Measurements from ENCODE around the gene SLC26A6.

SLC26A6 gene

DNA sequence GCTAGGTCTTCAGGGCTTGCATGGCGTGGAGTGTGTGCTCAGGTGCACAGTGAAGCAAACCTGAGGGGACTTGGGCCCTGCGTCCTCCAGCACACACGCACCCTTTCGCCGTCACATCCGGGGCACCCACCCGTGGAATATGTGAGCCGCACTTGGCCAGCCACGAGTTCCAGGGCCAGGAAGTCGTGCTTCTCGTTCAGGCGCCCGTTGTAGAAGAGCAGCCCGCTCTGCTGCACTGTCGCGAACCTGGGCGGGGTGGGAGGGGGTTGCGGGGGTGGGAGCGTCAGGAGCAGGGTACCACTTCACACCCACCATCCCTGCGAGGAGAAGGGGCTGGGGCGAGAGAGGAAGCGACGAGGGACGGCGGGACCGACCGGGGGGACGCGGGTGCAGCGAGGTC, 20.3 kb upstream of the SLC26A6 start:
- Histone ChIP-seq H3K9ac (no peak overlapping the region), H3K4me3 (ENCODE audit: low read depth, low read length) (no peak overlapping the region)
- TF ChIP-seq, protein P1, sequence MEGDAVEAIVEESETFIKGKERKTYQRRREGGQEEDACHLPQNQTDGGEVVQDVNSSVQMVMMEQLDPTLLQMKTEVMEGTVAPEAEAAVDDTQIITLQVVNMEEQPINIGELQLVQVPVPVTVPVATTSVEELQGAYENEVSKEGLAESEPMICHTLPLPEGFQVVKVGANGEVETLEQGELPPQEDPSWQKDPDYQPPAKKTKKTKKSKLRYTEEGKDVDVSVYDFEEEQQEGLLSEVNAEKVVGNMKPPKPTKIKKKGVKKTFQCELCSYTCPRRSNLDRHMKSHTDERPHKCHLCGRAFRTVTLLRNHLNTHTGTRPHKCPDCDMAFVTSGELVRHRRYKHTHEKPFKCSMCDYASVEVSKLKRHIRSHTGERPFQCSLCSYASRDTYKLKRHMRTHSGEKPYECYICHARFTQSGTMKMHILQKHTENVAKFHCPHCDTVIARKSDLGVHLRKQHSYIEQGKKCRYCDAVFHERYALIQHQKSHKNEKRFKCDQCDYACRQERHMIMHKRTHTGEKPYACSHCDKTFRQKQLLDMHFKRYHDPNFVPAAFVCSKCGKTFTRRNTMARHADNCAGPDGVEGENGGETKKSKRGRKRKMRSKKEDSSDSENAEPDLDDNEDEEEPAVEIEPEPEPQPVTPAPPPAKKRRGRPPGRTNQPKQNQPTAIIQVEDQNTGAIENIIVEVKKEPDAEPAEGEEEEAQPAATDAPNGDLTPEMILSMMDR (IDR thresholded peaks at IDR 0.05), result no peak

DNA sequence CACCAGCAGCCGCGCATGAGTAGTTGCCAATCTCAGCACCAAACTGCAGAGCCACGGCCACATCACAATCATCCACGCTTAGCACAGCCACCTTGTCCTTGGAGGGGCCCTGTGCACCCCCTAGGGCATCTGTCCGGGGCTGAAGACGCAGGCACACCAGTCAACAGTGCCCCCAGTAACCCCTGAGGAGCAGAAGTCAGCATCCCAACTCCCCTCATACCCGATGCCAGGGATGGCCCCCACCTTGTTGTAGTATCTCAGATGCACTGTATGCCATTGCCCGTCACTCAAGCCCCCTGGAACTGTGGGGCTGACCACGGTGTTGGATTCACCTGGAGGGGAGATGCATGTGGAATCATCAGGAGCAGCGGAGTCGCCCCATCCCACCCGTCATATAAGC, 19.8 kb upstream of the SLC26A6 start:
- no peak overlapping the region for H3K27ac ChIP-seq
- peaks cover 5% of the 10 kb centered on the region for H3K79me2 ChIP-seq
- H3K27me3 ChIP-seq (ENCODE audit: control insufficient read depth, insufficient read depth, low read length), result no peaks in the 10 kb centered on the region
- no peaks in the 10 kb centered on the region for H3K36me3 ChIP-seq (ENCODE audit: control insufficient read depth, insufficient read depth, low read length)
- no peak overlapping the region for H3K4me2 ChIP-seq (ENCODE audit: low read length)
- H3K9ac ChIP-seq, result no peak overlapping the region
- TF ChIP-seq, protein P1 (IDR thresholded peaks at IDR 0.05), result no peak
- no peaks in the 10 kb centered on the region for H3K9me3 ChIP-seq (ENCODE audit: control insufficient read depth, low read length)
- H3K4me1 ChIP-seq, result no peaks in the 10 kb centered on the region
- H2AFZ ChIP-seq, result no peak overlapping the region
- H3K4me3 ChIP-seq (ENCODE audit: low read depth, low read length), result no peak overlapping the region

More for the DNA sequence above, 20.3 kb upstream of the SLC26A6 start:
- Histone ChIP-seq H3K27ac (no peak overlapping the region), H3K4me1 (no peaks in the 10 kb centered on the region), H3K36me3 (ENCODE audit: control insufficient read depth, insufficient read depth, low read length) (no peaks in the 10 kb centered on the region), H3K27me3 (ENCODE audit: control insufficient read depth, insufficient read depth, low read length) (no peaks in the 10 kb centered on the region), H2AFZ (no peak overlapping the region), H3K79me2 (peaks cover 5% of the 10 kb centered on the region), H3K9me3 (ENCODE audit: control insufficient read depth, low read length) (no peaks in the 10 kb centered on the region), H3K4me2 (ENCODE audit: low read length) (peak overlapping the region; percentile 80)

DNA sequence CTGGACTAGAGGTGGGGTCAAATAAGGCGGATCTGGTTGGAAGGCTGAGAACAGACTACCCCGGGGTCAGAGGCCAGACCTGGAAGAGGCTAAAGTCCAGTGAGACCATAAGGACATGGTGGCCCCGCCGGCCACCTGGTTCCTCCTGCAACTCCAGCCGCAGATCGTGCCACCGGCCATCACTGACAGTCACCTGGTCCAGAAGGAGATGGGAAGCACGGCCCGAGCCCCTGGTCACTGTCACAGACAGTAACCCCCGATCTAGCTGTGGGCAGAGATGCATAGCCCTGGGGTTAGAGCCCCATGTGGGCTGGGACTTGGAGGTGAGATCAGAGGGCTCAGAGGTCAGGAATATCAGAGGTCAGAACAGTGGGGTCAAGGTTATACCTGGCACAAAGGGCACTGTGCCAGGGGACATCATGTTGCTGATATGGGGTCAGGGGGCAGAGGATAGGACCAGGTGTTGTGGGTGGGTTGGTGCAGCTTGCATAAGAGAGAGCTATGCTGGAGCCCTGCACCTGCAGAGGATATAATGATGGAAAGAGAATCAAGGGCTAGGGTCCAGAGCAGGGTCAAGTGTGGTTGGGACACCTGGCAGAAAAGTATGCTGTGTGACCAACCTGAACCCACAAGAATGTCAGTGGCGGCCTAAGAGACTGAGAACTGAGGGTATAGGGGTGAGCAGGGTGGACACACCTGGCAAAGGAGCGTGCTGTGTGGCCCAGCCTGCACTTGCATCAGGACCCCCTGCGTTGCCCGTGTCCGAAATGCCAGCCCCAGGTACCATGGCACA, 17.9 kb upstream of the SLC26A6 start:
- Histone ChIP-seq H3K9ac (no peak overlapping the region), H3K36me3 (ENCODE audit: control insufficient read depth, insufficient read depth, low read length) (no peaks in the 10 kb centered on the region), H3K4me1 (no peaks in the 10 kb centered on the region), H3K27me3 (ENCODE audit: control insufficient read depth, insufficient read depth, low read length) (no peaks in the 10 kb centered on the region), H3K79me2 (peaks cover 5% of the 10 kb centered on the region), H3K4me3 (ENCODE audit: low read depth, low read length) (no peak overlapping the region), H3K9me3 (ENCODE audit: control insufficient read depth, low read length) (no peaks in the 10 kb centered on the region), H3K27ac (no peak overlapping the region), H3K4me2 (ENCODE audit: low read length) (no peak overlapping the region), H2AFZ (no peak overlapping the region)
- TF ChIP-seq, protein P1 (IDR thresholded peaks at IDR 0.05), result no peak

DNA sequence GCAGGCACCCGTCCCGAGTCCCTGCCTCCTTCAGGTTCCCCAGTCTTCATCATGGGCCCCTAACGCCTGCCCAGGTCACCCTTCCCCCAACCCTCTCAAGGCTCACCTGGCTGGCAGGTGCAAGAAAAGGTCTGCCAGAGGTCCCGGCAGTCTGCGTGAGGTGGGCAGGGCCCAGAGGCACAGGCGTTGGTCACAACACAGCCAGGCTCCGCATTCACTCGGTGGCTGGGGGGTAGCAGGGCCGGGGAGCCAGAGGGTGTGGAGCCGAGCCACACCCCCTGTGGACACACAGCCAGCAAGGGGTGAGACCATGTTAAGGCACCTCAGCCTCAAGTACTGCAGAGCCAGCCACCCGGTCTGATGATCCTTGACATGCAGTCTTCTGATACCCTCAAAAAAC, 16.5 kb upstream of the SLC26A6 start:
- Histone ChIP-seq H3K36me3 (ENCODE audit: control insufficient read depth, insufficient read depth, low read length) (no peaks in the 10 kb centered on the region), H3K4me2 (ENCODE audit: low read length) (no peak overlapping the region)
- TF ChIP-seq, protein P1 (IDR thresholded peaks at IDR 0.05), result no peak

DNA sequence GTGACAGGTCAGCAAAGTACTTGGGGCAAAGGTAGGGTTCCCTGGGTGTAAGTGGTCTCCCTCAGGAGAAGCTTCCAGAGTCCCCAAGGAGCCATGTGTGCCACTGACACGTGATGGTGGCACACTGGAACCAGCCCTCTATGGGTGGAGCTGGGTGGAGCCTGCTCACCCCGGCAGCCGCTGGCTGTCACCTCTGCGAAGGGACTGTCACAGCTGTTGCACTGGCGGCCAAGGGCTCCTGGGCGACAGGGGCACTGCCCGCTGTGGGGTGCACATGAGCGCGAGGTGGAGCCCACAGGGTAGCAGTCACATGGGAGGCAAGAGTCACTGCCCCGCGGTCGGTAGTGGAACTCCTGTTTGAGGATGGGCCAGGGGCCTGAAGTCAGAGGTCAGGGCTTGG, 15.5 kb upstream of the SLC26A6 start:
- no peaks in the 10 kb centered on the region for H3K36me3 ChIP-seq (ENCODE audit: control insufficient read depth, insufficient read depth, low read length)
- TF ChIP-seq, protein P1 (IDR thresholded peaks at IDR 0.05), result no peak
- H3K79me2 ChIP-seq, result no peaks in the 10 kb centered on the region
- H3K4me1 ChIP-seq, result no peaks in the 10 kb centered on the region
- H3K27me3 ChIP-seq (ENCODE audit: control insufficient read depth, insufficient read depth, low read length), result no peaks in the 10 kb centered on the region
- H3K27ac ChIP-seq, result no peak overlapping the region
- H3K9ac ChIP-seq, result no peak overlapping the region
- H3K4me3 ChIP-seq (ENCODE audit: low read depth, low read length), result no peak overlapping the region
- no peak overlapping the region for H2AFZ ChIP-seq
- no peaks in the 10 kb centered on the region for H3K9me3 ChIP-seq (ENCODE audit: control insufficient read depth, low read length)
- no peak overlapping the region for H3K4me2 ChIP-seq (ENCODE audit: low read length)

More for the DNA sequence above, 16.5 kb upstream of the SLC26A6 start:
- Histone ChIP-seq H3K9ac (no peak overlapping the region), H3K27me3 (ENCODE audit: control insufficient read depth, insufficient read depth, low read length) (no peaks in the 10 kb centered on the region), H3K27ac (no peak overlapping the region), H2AFZ (no peak overlapping the region), H3K4me1 (no peaks in the 10 kb centered on the region), H3K4me3 (ENCODE audit: low read depth, low read length) (no peak overlapping the region), H3K9me3 (ENCODE audit: control insufficient read depth, low read length) (no peaks in the 10 kb centered on the region), H3K79me2 (peaks cover 2% of the 10 kb centered on the region)

Data from parathyroid adenoma (tissue), 2 donors.